ENCODE measurements around the gene GLT8D1. TPM values are rescaled to one million over a fixed set of nuclear protein-coding genes. Genes with fewer than 3 reads are reported as not detected.

GLT8D1 gene
- total RNA-seq, 1 experiment from 2014 or later: 42.1 TPM

- ChIA-PET CTCF (interaction anchor here (0.7 kb wide), 1 partner anchor 76 kb away, joined by 3 read pairs; no protein-coding TSS in a partner anchor), RAD21 (ENCODE audit: low non-redundant PET in 1 of 2, low total read pairs in 2 of 2, uncharacterized antibody in 2 of 2, unreplicated experiment in 2 of 2) (no interaction called here), POLR2A (no interaction called here)
- DNase-seq (ENCODE audit: low read depth, low spot score): no peak
- intact Hi-C loops (cut with micrococcal nuclease): loop anchor here (2.0 to 5.0 kb wide), 4 partner anchors 77 to 314 kb away; no protein-coding TSS in a partner anchor
- TF ChIP-seq CEBPB (IDR thresholded peaks at IDR 0.05; ENCODE audit: low read depth) (no peak), SRF (IDR thresholded peaks at IDR 0.05; ENCODE audit: low read depth) (no peak), ELF1 (IDR thresholded peaks at IDR 0.05; ENCODE audit: borderline replicate concordance, low read depth) (no peak), REST (IDR thresholded peaks at IDR 0.05; ENCODE audit: low read depth) (no peak), RAD21 (IDR thresholded peaks at IDR 0.05; ENCODE audit: low read depth) (no peak), FOSL1 (IDR thresholded peaks at IDR 0.05; ENCODE audit: low read depth) (no peak), JUND (IDR thresholded peaks at IDR 0.05) (no peak), EZH2phosphoT487 (IDR thresholded peaks at IDR 0.05; ENCODE audit: borderline replicate concordance) (no peak), ZBTB33 (IDR thresholded peaks at IDR 0.05; ENCODE audit: extremely low read depth, insufficient replicate concordance, low read length) (no peak), POLR2AphosphoS5 (IDR thresholded peaks at IDR 0.05; ENCODE audit: low read depth, low read length) (no peak), POLR2A (IDR thresholded peaks at IDR 0.05; ENCODE audit: borderline replicate concordance, extremely low read depth, insufficient read depth, insufficient read length) (no peak), MAX (IDR thresholded peaks at IDR 0.05) (no peak), EZH2 (IDR thresholded peaks at IDR 0.05) (no peak), SIN3A (IDR thresholded peaks at IDR 0.05; ENCODE audit: low read depth) (no peak), ZFX (IDR thresholded peaks at IDR 0.05) (no peak), TCF7L2 (IDR thresholded peaks at IDR 0.05; ENCODE audit: borderline replicate concordance, extremely low read depth, insufficient read depth, insufficient read length) (no peak)
- H3K9ac ChIP-seq (ENCODE audit: low read length): no peak overlapping the region
- no peak overlapping the region for H3K4me2 ChIP-seq (ENCODE audit: low read length)
- no peak overlapping the region for H3K4me3 ChIP-seq (replicated peaks in 1 of 2; ENCODE audit: low read depth in 1 of 2, low read length in 2 of 2)
- ATAC-seq: no peak
- H3K9me2 ChIP-seq (ENCODE audit: insufficient read depth): no peaks in the 10 kb centered on the region
- H3K79me2 ChIP-seq (ENCODE audit: insufficient read depth, low read length): no peaks in the 10 kb centered on the region
- H3K27me3 ChIP-seq (ENCODE audit: insufficient read depth, low read length): no peaks in the 10 kb centered on the region
- no peaks in the 10 kb centered on the region; the same call in 1 of the 2 replicates for H4K20me1 ChIP-seq (ENCODE audit: insufficient read depth)
- H3K9me3 ChIP-seq (ENCODE audit: control insufficient read depth in 1 of 2, insufficient read depth in 1 of 2, low read depth in 1 of 2, low read length in 2 of 2): no peaks in the 10 kb centered on the region
- no peaks in the 10 kb centered on the region for H3K4me1 ChIP-seq (ENCODE audit: control insufficient read depth in 1 of 2, insufficient read depth in 2 of 2, low read length in 2 of 2)
- no TSS peak for BruUV-seq (replicated peaks)
- H3K36me3 ChIP-seq (ENCODE audit: control insufficient read depth in 1 of 2, insufficient read depth in 2 of 2, low read length in 2 of 2): peaks cover 38 to 43% of the 10 kb centered on the region in 2 experiments
- no peak overlapping the region for H2AFZ ChIP-seq (ENCODE audit: low read depth, low read length, poor library complexity, severe bottlenecking)
- no peak overlapping the region for H3K27ac ChIP-seq (ENCODE audit: low read depth, low read length)
Measured at GRCh38 chr3:52743721-52744120, 38.1 kb upstream of the GLT8D1 start.
